Left ventricle myocardium inferior (tissue), 1 donor: Measurements from ENCODE around the gene ANO2. TPM values are rescaled to one million over a fixed set of nuclear protein-coding genes. Genes with fewer than 3 reads are reported as not detected.

Source experiments
- DNase-seq: peaks from one replicate; pipeline ENCODE4 v3.0.0-alpha.2; 2020
- H3K27ac ChIP-seq: fragments of 200-600 bp; replicated peaks from 2 replicates; pipeline ENCODE4 v1.8.0; 2021
- H3K27me3 ChIP-seq: fragments of 200-600 bp; 2 replicates; pipeline ENCODE4 v1.8.0; 2021; ENCODE audit warnings: low read depth
- H3K36me3 ChIP-seq: fragments of 200-600 bp; 2 replicates; pipeline ENCODE4 v1.8.0; 2021
- H3K4me1 ChIP-seq: fragments of 200-600 bp; 2 replicates; pipeline ENCODE4 v1.8.0; 2021
- H3K4me3 ChIP-seq: fragments of 200-600 bp; 2 replicates; pipeline ENCODE4 v1.8.0; 2021; ENCODE audit warnings: mild to moderate bottlenecking, moderate library complexity
- H3K9me3 ChIP-seq: fragments of 200-600 bp; replicated peaks from 2 replicates; pipeline ENCODE4 v1.8.0; 2021
- CTCF ChIP-seq: fragments of 200-600 bp; IDR thresholded peaks from 2 replicates; pipeline ENCODE4 v1.8.0; 2021; ENCODE audit warnings: antibody characterized with exemption, mild to moderate bottlenecking, borderline replicate concordance
- intact Hi-C: fragments of 100-400 bp; cut with micrococcal nuclease; formaldehyde crosslinking; loops from one replicate; pipeline ENCODE4 v1.11.0; 2022
- total RNA-seq: library from RNA; stranded (reverse); fragmentation: NEBNext Ultra II Directional; extraction: Animal tissue kit (Norgen Biotek cat#: 25700); gene quantifications from one replicate; pipeline ENCODE4 v1.2.1, GENCODE V29; 2021
- donor health status: DM: no; HTN: yes; CAD: no; lungs with severe emphysema.

ANO2 gene
- total RNA-seq, 1 donor from 2014 or later, result 13.0 TPM

GRCh38 chr12:5654019-5654418 is 291.0 kb downstream of the ANO2 start:
- Histone ChIP-seq H3K27ac (no peak overlapping the region), H3K36me3 (no peaks in the 10 kb centered on the region), H3K4me3 (no peak overlapping the region), H3K27me3 (peaks cover 38% of the 10 kb centered on the region), H3K9me3 (peaks cover 5% of the 10 kb centered on the region), H3K4me1 (peaks cover under 1% of the 10 kb centered on the region)
- no peak for TF ChIP-seq CTCF
- DNase-seq, result no peak
- intact Hi-C loops, result no loop called here

- Histone ChIP-seq H3K36me3 (no peaks in the 10 kb centered on the region), H3K4me3 (no peak overlapping the region), H3K27ac (no peak overlapping the region), H3K27me3 (peaks cover 55% of the 10 kb centered on the region), H3K4me1 (peaks cover 9% of the 10 kb centered on the region), H3K9me3 (peaks cover 5% of the 10 kb centered on the region)
- TF ChIP-seq CTCF, result no peak
- intact Hi-C loops, result no loop called here
- DNase-seq, result no peak
Observed at GRCh38 chr12:5650829-5651461, 294.1 kb downstream of the ANO2 start.

GRCh38 chr12:5650281-5650680 is 294.8 kb downstream of the ANO2 start:
- H3K27ac ChIP-seq, result no peak overlapping the region

GRCh38 chr12:5648692-5649359 is 296.2 kb downstream of the ANO2 start:
- peaks cover 5% of the 10 kb centered on the region for H3K9me3 ChIP-seq
- no peak overlapping the region for H3K4me3 ChIP-seq
- TF ChIP-seq CTCF, result peak; percentile 67
- H3K27ac ChIP-seq, result no peak overlapping the region
- no peaks in the 10 kb centered on the region for H3K36me3 ChIP-seq
- H3K4me1 ChIP-seq, result peaks cover 9% of the 10 kb centered on the region
- no peak for DNase-seq
- intact Hi-C loops, result loop anchor here (10.0 kb wide), 1 partner anchor 224 kb away; no protein-coding TSS in a partner anchor
- peaks cover 47% of the 10 kb centered on the region for H3K27me3 ChIP-seq

More at GRCh38 chr12:5650281-5650680, 294.8 kb downstream of the ANO2 start:
- Histone ChIP-seq H3K9me3 (peaks cover 5% of the 10 kb centered on the region), H3K36me3 (no peaks in the 10 kb centered on the region), H3K4me1 (peaks cover 9% of the 10 kb centered on the region), H3K4me3 (no peak overlapping the region), H3K27me3 (peaks cover 51% of the 10 kb centered on the region)
- TF ChIP-seq CTCF, result no peak
- DNase-seq, result no peak
- intact Hi-C loops, result no loop called here

GRCh38 chr12:5643266-5643665 is 301.8 kb downstream of the ANO2 start:
- no peak overlapping the region for H3K4me3 ChIP-seq
- peaks cover 26% of the 10 kb centered on the region for H3K27me3 ChIP-seq
- no peaks in the 10 kb centered on the region for H3K36me3 ChIP-seq
- no peaks in the 10 kb centered on the region for H3K9me3 ChIP-seq
- H3K27ac ChIP-seq, result no peak overlapping the region
- TF ChIP-seq CTCF, result no peak
- no peak for DNase-seq
- intact Hi-C loops, result loop anchor here (10.0 kb wide), 1 partner anchor 218 kb away; no protein-coding TSS in a partner anchor
- H3K4me1 ChIP-seq, result peaks cover under 1% of the 10 kb centered on the region
